H9 (cell line): ENCODE measurements around the gene NUP88. TPM values are rescaled to one million over a fixed set of nuclear protein-coding genes. Genes with fewer than 3 reads are reported as not detected.

ENCODE experiments used
- DNase-seq: peaks from one replicate; pipeline ENCODE4 v3.0.0-alpha.2; 2017
- H2AFZ ChIP-seq: one replicate; pipeline ENCODE4 v1.6.1; 2013; ENCODE audit warnings: mild to moderate bottlenecking, low read length, control low read depth, moderate library complexity
- H2AK5ac ChIP-seq: 2 replicates; pipeline ENCODE4 v1.6.1; 2013; ENCODE audit warnings: low read length, control low read depth, mixed read lengths; ENCODE audit not compliant: insufficient read length
- H2BK120ac ChIP-seq: one replicate; pipeline ENCODE4 v1.6.1; 2013; ENCODE audit warnings: low read depth, mild to moderate bottlenecking, low read length, control low read depth, inconsistent platforms; ENCODE audit not compliant: poor library complexity, severe bottlenecking
- H2BK12ac ChIP-seq: 2 replicates; pipeline ENCODE4 v1.6.1; 2013; ENCODE audit warnings: low read length, control low read depth, mixed read lengths, low read depth; ENCODE audit not compliant: insufficient read length
- H2BK15ac ChIP-seq: 2 replicates; pipeline ENCODE4 v1.6.1; 2013; ENCODE audit warnings: low read depth, low read length, control low read depth
- H2BK20ac ChIP-seq: one replicate; pipeline ENCODE4 v1.6.1; 2013; ENCODE audit warnings: low read depth, mild to moderate bottlenecking, low read length, control low read depth, inconsistent platforms; ENCODE audit not compliant: poor library complexity, severe bottlenecking
- H2BK5ac ChIP-seq: 2 replicates; pipeline ENCODE4 v1.6.1; 2013; ENCODE audit warnings: low read length, control low read depth, mixed read lengths; ENCODE audit not compliant: insufficient read length
- H3K14ac ChIP-seq: 2 replicates; pipeline ENCODE4 v1.6.1; 2013; ENCODE audit warnings: low read length, control low read depth; ENCODE audit not compliant: insufficient read depth
- H3K18ac ChIP-seq: 2 replicates; pipeline ENCODE4 v1.6.1; 2013; ENCODE audit warnings: low read depth, mild to moderate bottlenecking, mixed read lengths, low read length, control low read depth; ENCODE audit not compliant: insufficient read length
- H3K23ac ChIP-seq: 2 replicates; pipeline ENCODE4 v1.6.1; 2013; ENCODE audit warnings: low read length, control low read depth, mixed read lengths, low read depth; ENCODE audit not compliant: insufficient read length
- H3K23me2 ChIP-seq: 2 replicates; pipeline ENCODE4 v1.6.1; 2013; ENCODE audit warnings: low read depth, mild to moderate bottlenecking, mixed read lengths, low read length, control low read depth; ENCODE audit not compliant: insufficient read length, poor library complexity, severe bottlenecking
- H3K27ac ChIP-seq: 2 replicates; pipeline ENCODE4 v1.5.1; 2013; ENCODE audit warnings: low read length, control low read depth, mixed read lengths, low read depth; ENCODE audit not compliant: insufficient read length
- H3K27me3 ChIP-seq: 2 replicates; pipeline ENCODE4 v1.6.1; 2013; ENCODE audit warnings: low read length, control low read depth, inconsistent platforms; ENCODE audit not compliant: insufficient read depth
- H3K4ac ChIP-seq: 2 replicates; pipeline ENCODE4 v1.6.1; 2013; ENCODE audit warnings: low read depth, mild to moderate bottlenecking, control low read depth, inconsistent platforms, low read length, moderate library complexity
- H3K4me1 ChIP-seq: 2 replicates; pipeline ENCODE4 v1.6.1; 2013; ENCODE audit warnings: low read length, control low read depth, inconsistent platforms; ENCODE audit not compliant: insufficient read depth
- H3K4me2 ChIP-seq: 2 replicates; pipeline ENCODE4 v1.6.1; 2013; ENCODE audit warnings: low read length, control low read depth, mixed read lengths; ENCODE audit not compliant: insufficient read length, insufficient read depth
- H3K56ac ChIP-seq: 2 replicates; pipeline ENCODE4 v1.6.1; 2013; ENCODE audit warnings: low read depth, mild to moderate bottlenecking, mixed read lengths, low read length, control low read depth; ENCODE audit not compliant: insufficient read length
- H3K79me1 ChIP-seq: 2 replicates; pipeline ENCODE4 v1.6.1; 2013; ENCODE audit warnings: low read depth, mild to moderate bottlenecking, moderate library complexity, low read length, control low read depth, inconsistent platforms; ENCODE audit not compliant: insufficient read depth, poor library complexity, severe bottlenecking
- H3K79me2 ChIP-seq: 2 replicates; pipeline ENCODE4 v1.6.1; 2013; ENCODE audit warnings: low read length, control low read depth, inconsistent platforms; ENCODE audit not compliant: insufficient read depth
- H3K9ac ChIP-seq: 2 replicates; pipeline ENCODE4 v1.6.1; 2013; ENCODE audit warnings: low read length, control low read depth, mixed read lengths; ENCODE audit not compliant: insufficient read length; ENCODE audit errors: extremely low read depth
- H3K9me3 ChIP-seq: one replicate; pipeline ENCODE4 v1.6.1; 2013; ENCODE audit warnings: low read depth, low read length, inconsistent platforms; ENCODE audit not compliant: control insufficient read depth
- H3T11ph ChIP-seq: one replicate; pipeline ENCODE4 v1.6.1; 2013; ENCODE audit warnings: mild to moderate bottlenecking, low read length, control low read depth, inconsistent platforms
- H4K20me1 ChIP-seq: one replicate; pipeline ENCODE4 v1.6.1; 2013; ENCODE audit not compliant: control insufficient read depth, insufficient read length, insufficient read depth
- H4K5ac ChIP-seq: 2 replicates; pipeline ENCODE4 v1.6.1; 2013; ENCODE audit warnings: low read depth, mild to moderate bottlenecking, mixed read lengths, low read length, control low read depth; ENCODE audit not compliant: insufficient read length
- H4K8ac ChIP-seq: replicated peaks from 2 replicates; pipeline ENCODE4 v1.6.1; 2013; ENCODE audit warnings: low read length, control low read depth, mixed read lengths, low read depth; ENCODE audit not compliant: insufficient read length
- H4K91ac ChIP-seq: 2 replicates; pipeline ENCODE4 v1.6.1; 2013; ENCODE audit warnings: low read depth, mild to moderate bottlenecking, moderate library complexity, mixed read lengths, low read length, control low read depth; ENCODE audit not compliant: insufficient read length
- H3K27ac Mint-ChIP-seq, 3 experiments: 2 replicates in 2 of 3; 3 replicates in 1 of 3; pipeline ENCODE4 v1.8.0; 2020 to 2021; ENCODE audit warnings: mixed read lengths in 3 of 3, mild to moderate bottlenecking in 1 of 3, moderate library complexity in 1 of 3
- H3K27me3 Mint-ChIP-seq: 2 replicates; pipeline ENCODE4 v1.8.0; 2021; ENCODE audit warnings: low read depth, mild to moderate bottlenecking, moderate library complexity, mixed read lengths
- H3K36me3 Mint-ChIP-seq, 3 experiments: 2 replicates in 2 of 3; 3 replicates in 1 of 3; pipeline ENCODE4 v1.8.0; 2020 to 2021; ENCODE audit warnings: low read depth in 3 of 3, mixed read lengths in 3 of 3; ENCODE audit not compliant: insufficient read depth in 1 of 3
- H3K4me1 Mint-ChIP-seq, 2 experiments: 2 replicates each; pipeline ENCODE4 v1.8.0; 2020; ENCODE audit warnings: mixed read lengths in 2 of 2
- H3K4me3 Mint-ChIP-seq, 2 experiments: 2 replicates in 1 of 2; 3 replicates in 1 of 2; pipeline ENCODE4 v1.8.0; 2020 to 2021; ENCODE audit warnings: mild to moderate bottlenecking in 2 of 2, mixed read lengths in 2 of 2, moderate library complexity in 1 of 2
- H3K9me3 Mint-ChIP-seq, 2 experiments: 2 replicates in 1 of 2; 3 replicates in 1 of 2; pipeline ENCODE4 v1.8.0; 2020; ENCODE audit warnings: mild to moderate bottlenecking in 2 of 2, mixed read lengths in 2 of 2, moderate library complexity in 1 of 2
- CTCF ChIP-seq: fragments of 200-600 bp; sonication (generic); conservative IDR thresholded peaks from 3 replicates; pipeline ENCODE4 v1.8.0; 2021; ENCODE audit warnings: antibody characterized with exemption, mild to moderate bottlenecking
- WGBS: extraction: QIAGEN DNeasy Blood & Tissue Kit; methylation state at CpG from one replicate; pipeline ENCODE4 v1.1.7; 2013; ENCODE audit warnings: missing lambda C conversion rate, low lambda C conversion rate, mixed read lengths; ENCODE audit not compliant: insufficient read length; ENCODE audit errors: extremely low coverage; 5-methylcytosine and 5-hydroxymethylcytosine counted together
- total RNA-seq: library from RNA; stranded (reverse); gene quantifications from 2 replicates; pipeline ENCODE4 v1.2.1, GENCODE V29; 2021

Gene NUP88
- total RNA-seq, 1 experiment from 2014 or later = 98.2 TPM

GRCh38 chr17:5399767-5400166 is 19.7 kb downstream of the NUP88 start:
- no peak overlapping the region for H2AFZ ChIP-seq
- H2AK5ac ChIP-seq = no peak overlapping the region
- no peak overlapping the region for H3K23ac ChIP-seq
- Mint-ChIP-seq H3K27me3 (no peaks in the 10 kb centered on the region), H3K36me3 (peaks cover 40 to 86% (median 51%) of the 10 kb centered on the region in 3 experiments; a peak in 6 of 7 replicates), H3K4me1 (no peaks in the 10 kb centered on the region), H3K27ac (no peak overlapping the region), H3K9me3 (no peaks in the 10 kb centered on the region), H3K4me3 (no peak overlapping the region)
- H2BK12ac ChIP-seq = no peak overlapping the region
- no CpG with 5 or more reads among the region's 6 CpGs for WGBS
- no peaks in the 10 kb centered on the region for H4K20me1 ChIP-seq
- H3K27me3 ChIP-seq = no peaks in the 10 kb centered on the region
- H3K4me1 ChIP-seq = no peaks in the 10 kb centered on the region
- H2BK5ac ChIP-seq = no peak overlapping the region
- H3K4ac ChIP-seq = no peak overlapping the region
- H4K5ac ChIP-seq = no peak overlapping the region
- no peak overlapping the region for H3K9ac ChIP-seq
- no peak overlapping the region for H3K14ac ChIP-seq
- no peak overlapping the region for H3K4me2 ChIP-seq
- no peak for TF ChIP-seq CTCF
- H4K91ac ChIP-seq = no peak overlapping the region
- H3K79me2 ChIP-seq = 0 out of 2 replicates have a peak, but pooled peaks cover 1% of the 10 kb centered on the region
- H3K56ac ChIP-seq = no peak overlapping the region
- H3T11ph ChIP-seq = no peak overlapping the region
- no peak for DNase-seq
- H2BK20ac ChIP-seq = no peak overlapping the region
- no peaks in the 10 kb centered on the region for H3K23me2 ChIP-seq
- H3K18ac ChIP-seq = no peak overlapping the region
- peaks cover 3% of the 10 kb centered on the region for H3K79me1 ChIP-seq
- no peak overlapping the region for H3K27ac ChIP-seq
- no peak overlapping the region for H2BK120ac ChIP-seq
- no peaks in the 10 kb centered on the region for H3K9me3 ChIP-seq
- H2BK15ac ChIP-seq = no peak overlapping the region
- H4K8ac ChIP-seq = no peak overlapping the region
